ENCODE measurements around the gene RPS27A. TPM values are rescaled to one million over a fixed set of nuclear protein-coding genes. Genes with fewer than 3 reads are reported as not detected.

Gene RPS27A
- total and polyA plus RNA-seq, 10 of the 15 experiments (the other 5 are each of a cell fraction or from before 2014, with no cell fraction given), result 1,460 to 4,705 (median 1,996) TPM

- no peak for TF ChIP-seq ZBTB11 (CRISPR knock-in tag; IDR thresholded peaks at IDR 0.05)
- peak; percentile 88 for TF ChIP-seq PML (IDR thresholded peaks at IDR 0.05; ENCODE audit: low read length)
- no peak for TF ChIP-seq IRF4 (IDR thresholded peaks at IDR 0.05; ENCODE audit: low read depth, low read length)
- no peak for TF ChIP-seq ZNF274 (IDR thresholded peaks at IDR 0.05; ENCODE audit: insufficient read depth, insufficient read length)
- TF ChIP-seq HDAC6 (IDR thresholded peaks at IDR 0.05; ENCODE audit: unreplicated experiment), result no peak
- no peak for TF ChIP-seq E2F4 (IDR thresholded peaks at IDR 0.05; ENCODE audit: low read depth, low read length)
- no peak for TF ChIP-seq ZBTB33 (IDR thresholded peaks at IDR 0.05)
- no peak for TF ChIP-seq JUND (IDR thresholded peaks at IDR 0.05; ENCODE audit: low read depth, low read length)
- TF ChIP-seq RFX5 (IDR thresholded peaks at IDR 0.05; ENCODE audit: low read depth, low read length), result peak; percentile 25; the same call in 1 of the 2 replicates
- TF ChIP-seq SREBF1 (IDR thresholded peaks at IDR 0.05; ENCODE audit: low read length), result no peak
- no peak for TF ChIP-seq PBX3 (IDR thresholded peaks at IDR 0.05; ENCODE audit: insufficient replicate concordance, low read depth, low read length)
- TF ChIP-seq CBX5 (IDR thresholded peaks at IDR 0.05; ENCODE audit: low read depth), result no peak
- TF ChIP-seq SUZ12 (IDR thresholded peaks at IDR 0.05; ENCODE audit: unreplicated experiment), result no peak
- no peak; the same call in 1 of the 2 replicates for TF ChIP-seq MTA3 (IDR thresholded peaks at IDR 0.05; ENCODE audit: borderline replicate concordance, low read length)
- TF ChIP-seq USF2 (IDR thresholded peaks at IDR 0.05; ENCODE audit: borderline replicate concordance, low read depth, low read length), result no peak
- TF ChIP-seq RB1 (IDR thresholded peaks at IDR 0.05; ENCODE audit: borderline replicate concordance), result peak; percentile 69; the same call in 1 of the 2 replicates
- TF ChIP-seq GATAD2B (conservative IDR thresholded peaks at IDR 0.05; ENCODE audit: low read depth), result 0 out of 2 replicates have a peak, but pooled peaks have one; percentile 70
- peak; percentile 79 for TF ChIP-seq SMARCA5 (IDR thresholded peaks at IDR 0.05)
Observed at GRCh38 chr2:55282110-55282917, 49.8 kb downstream of the RPS27A start (continued).

Data from GM12878 (cell line).